Regular cardiac myocyte (primary cell): ENCODE results near the gene ABCC3. TPM values are rescaled to one million over a fixed set of nuclear protein-coding genes. Genes with fewer than 3 reads are reported as not detected.

ENCODE experiments used
- total RNA-seq: library from RNA; depleted of rRNA; stranded (reverse); fragments of >200 nt; gene quantifications from 2 replicates; pipeline ENCODE4 v1.2.3, GENCODE V29; 2014

ABCC3 gene
- 1.2 and 13.0 TPM in 2 replicates for total RNA-seq

GRCh38 chr17:50634224-50634914 is at the start of gene ABCC3:
Gene ABCC3 (plus strand): TSS chr17:50634881. CDS start chr17:50634937, 56 bp downstream.

GRCh38 chr17:50707289-50708049 is 72.8 kb downstream of the ABCC3 start, which contains the start of gene ANKRD40:
Gene ANKRD40 (minus strand): TSS chr17:50707914. CDS start chr17:50707654, 260 bp downstream.

GRCh38 chr17:50719144-50719923 is 84.7 kb downstream of the ABCC3 start, which contains the start of gene LUC7L3:
Gene LUC7L3 (plus strand): TSS chr17:50719603. CDS start chr17:50719733, 130 bp downstream.

Other genes starting within 250 kb of the ABCC3 start
- gene LRRC59, start 237.4 kb upstream of the ABCC3 start, total RNA-seq: 133 and 352 TPM in 2 replicates
- gene ACSF2, start 208.7 kb upstream of the ABCC3 start, total RNA-seq: 13.2 and 44.3 TPM in 2 replicates
- not detected in 2 replicates for gene CHAD, start 166.0 kb upstream of the ABCC3 start, total RNA-seq
- gene RSAD1, start 156.0 kb upstream of the ABCC3 start, total RNA-seq: 16.9 and 20.1 TPM in 2 replicates
- gene MYCBPAP, start 126.4 kb upstream of the ABCC3 start, total RNA-seq: 0.77 and 2.3 TPM in 2 replicates
- gene EPN3, start 102.1 kb upstream of the ABCC3 start, total RNA-seq: not detected in 2 replicates
- 40.1 and 59.2 TPM in 2 replicates for gene SPATA20, start 87.7 kb upstream of the ABCC3 start, total RNA-seq
- gene CACNA1G, start 74.2 kb upstream of the ABCC3 start, total RNA-seq: under 0.01 TPM in 2 replicates
- gene ANKRD40, start 73.0 kb downstream of the ABCC3 start, total RNA-seq: 27.8 and 29.9 TPM in 2 replicates
- gene LUC7L3, start 84.7 kb downstream of the ABCC3 start, total RNA-seq: 15.0 and 22.0 TPM in 2 replicates
- gene ANKRD40CL, start 132.6 kb downstream of the ABCC3 start, total RNA-seq: 0.28 TPM in 1 of 2 replicates, not detected in the other
- gene WFIKKN2, start 200.7 kb downstream of the ABCC3 start, total RNA-seq: under 0.01 and 0.19 TPM in 2 replicates
- gene TOB1, start 231.5 kb downstream of the ABCC3 start, total RNA-seq: 6.5 and 9.9 TPM in 2 replicates